Neuronal stem cell (in vitro differentiated cells): Measurements from ENCODE around the gene BLOC1S6.

Experiments used
- DNase-seq: peaks from one replicate; pipeline ENCODE4 v3.0.0-alpha.2; 2013; ENCODE audit warnings: low spot score
- H2AFZ ChIP-seq: one replicate; pipeline ENCODE4 v1.6.1; 2013; ENCODE audit warnings: mild to moderate bottlenecking, low read length, inconsistent platforms
- H2AK5ac ChIP-seq: 2 replicates; pipeline ENCODE4 v1.6.1; 2013; ENCODE audit warnings: low read depth, mild to moderate bottlenecking, inconsistent platforms, low read length, moderate library complexity, mixed read lengths
- H2BK120ac ChIP-seq: 2 replicates; pipeline ENCODE4 v1.6.1; 2013; ENCODE audit warnings: low read depth, mild to moderate bottlenecking, inconsistent platforms, low read length, moderate library complexity, mixed read lengths
- H2BK12ac ChIP-seq: one replicate; pipeline ENCODE4 v1.6.1; 2013; ENCODE audit warnings: low read length, inconsistent platforms
- H2BK15ac ChIP-seq: 2 replicates; pipeline ENCODE4 v1.6.1; 2013; ENCODE audit warnings: mild to moderate bottlenecking, low read length, inconsistent platforms, mixed read lengths
- H2BK5ac ChIP-seq: one replicate; pipeline ENCODE4 v1.6.1; 2013; ENCODE audit warnings: inconsistent platforms, mild to moderate bottlenecking, low read length, moderate library complexity
- H3K14ac ChIP-seq: one replicate; pipeline ENCODE4 v1.6.1; 2013; ENCODE audit warnings: low read length, inconsistent platforms
- H3K18ac ChIP-seq: 2 replicates; pipeline ENCODE4 v1.6.1; 2013; ENCODE audit warnings: low read length, inconsistent platforms
- H3K23ac ChIP-seq: 2 replicates; pipeline ENCODE4 v1.6.1; 2013; ENCODE audit warnings: low read depth, mild to moderate bottlenecking, mixed read lengths, low read length, inconsistent platforms; ENCODE audit not compliant: poor library complexity
- H3K27ac ChIP-seq: replicated peaks from 3 replicates; pipeline ENCODE4 v1.5.1; 2013; ENCODE audit warnings: low read length, inconsistent platforms
- H3K27me3 ChIP-seq, 3 experiments: 2 replicates each; pipeline ENCODE4 v1.6.1; 2013; ENCODE audit warnings: low read length in 3 of 3, mild to moderate bottlenecking in 2 of 3, inconsistent platforms in 1 of 3, low read depth in 1 of 3, mixed read lengths in 1 of 3, moderate library complexity in 1 of 3; ENCODE audit not compliant: control insufficient read depth in 3 of 3, insufficient read depth in 3 of 3
- H3K36me3 ChIP-seq, 2 donors: replicated peaks in 1 of 2; 2 replicates each; pipeline ENCODE4 v1.6.1; 2013; ENCODE audit warnings: low read length in 2 of 2; ENCODE audit not compliant: control insufficient read depth in 2 of 2, insufficient read depth in 2 of 2
- H3K4ac ChIP-seq: 2 replicates; pipeline ENCODE4 v1.6.1; 2013; ENCODE audit warnings: inconsistent platforms, mild to moderate bottlenecking, low read length, moderate library complexity
- H3K4me1 ChIP-seq, 2 donors: 1 replicate in 1 of 2; 2 replicates in 1 of 2; pipeline ENCODE4 v1.6.1; 2013; ENCODE audit warnings: low read length in 2 of 2, low read depth in 1 of 2; ENCODE audit not compliant: control insufficient read depth in 2 of 2, insufficient read depth in 1 of 2
- H3K4me2 ChIP-seq: one replicate; pipeline ENCODE4 v1.6.1; 2013; ENCODE audit warnings: mild to moderate bottlenecking, low read length, inconsistent platforms; ENCODE audit not compliant: insufficient read depth, poor library complexity, severe bottlenecking
- H3K4me3 ChIP-seq, 2 donors: 2 replicates each; pipeline ENCODE4 v1.5.1; 2013; ENCODE audit warnings: low read length in 2 of 2, mild to moderate bottlenecking in 2 of 2, inconsistent platforms in 1 of 2, moderate library complexity in 1 of 2
- H3K79me1 ChIP-seq: one replicate; pipeline ENCODE4 v1.6.1; 2013; ENCODE audit warnings: low read depth, mild to moderate bottlenecking, inconsistent platforms, low read length, moderate library complexity
- H3K9ac ChIP-seq: one replicate; pipeline ENCODE4 v1.6.1; 2013; ENCODE audit warnings: mild to moderate bottlenecking, low read depth, low read length, inconsistent platforms; ENCODE audit not compliant: poor library complexity
- H3K9me3 ChIP-seq, 2 donors: replicated peaks in 1 of 2; 2 replicates each; pipeline versions ENCODE3 to v1.6.1; 2013; ENCODE audit warnings: low read length in 2 of 2, mild to moderate bottlenecking in 2 of 2, inconsistent platforms in 1 of 2, low read depth in 1 of 2, mixed read lengths in 1 of 2, moderate library complexity in 1 of 2; ENCODE audit not compliant: control insufficient read depth in 2 of 2, insufficient read depth in 1 of 2
- H4K8ac ChIP-seq: one replicate; pipeline ENCODE4 v1.6.1; 2013; ENCODE audit warnings: low read depth, mild to moderate bottlenecking, inconsistent platforms, low read length, moderate library complexity
- H4K91ac ChIP-seq: one replicate; pipeline ENCODE4 v1.6.1; 2013; ENCODE audit warnings: low read length, low read depth, mild to moderate bottlenecking, inconsistent platforms; ENCODE audit not compliant: poor library complexity
- WGBS, 2 donors: extraction: QIAGEN DNeasy Blood & Tissue Kit; methylation state at CpG; one replicate each; pipeline ENCODE4 v1.1.7; 2013; ENCODE audit warnings: missing lambda C conversion rate in 2 of 2, mixed read lengths in 1 of 2; ENCODE audit not compliant: insufficient read length in 2 of 2, insufficient replicate concordance in 1 of 2; ENCODE audit errors: extremely low coverage in 2 of 2; 5-methylcytosine and 5-hydroxymethylcytosine counted together

BLOC1S6 gene

GRCh38 chr15:45640616-45641015 lies 53.4 kb downstream of the BLOC1S6 start:
- no peaks in the 10 kb centered on the region for H3K79me1 ChIP-seq
- H4K8ac ChIP-seq: no peak overlapping the region
- no peak overlapping the region for H3K4me3 ChIP-seq
- H2AK5ac ChIP-seq: no peak overlapping the region
- no peak overlapping the region for H3K27ac ChIP-seq
- no peak overlapping the region for H2BK120ac ChIP-seq
- no peaks in the 10 kb centered on the region for H3K9me3 ChIP-seq
- H3K9ac ChIP-seq: no peak overlapping the region
- H3K23ac ChIP-seq: no peak overlapping the region
- no peak overlapping the region for H2BK5ac ChIP-seq
- H2BK12ac ChIP-seq: no peak overlapping the region
- no peaks in the 10 kb centered on the region for H3K36me3 ChIP-seq
- peaks cover 0 to 19% (median 2%) of the 10 kb centered on the region in 3 experiments for H3K27me3 ChIP-seq
- no peak for DNase-seq
- no peak overlapping the region for H3K4ac ChIP-seq
- no peak overlapping the region for H4K91ac ChIP-seq
- no peak overlapping the region for H3K4me2 ChIP-seq
- H3K4me1 ChIP-seq: peaks cover 0 to 2% of the 10 kb centered on the region in 2 donors
- H3K14ac ChIP-seq: no peak overlapping the region
- H2AFZ ChIP-seq: no peak overlapping the region
- no peak overlapping the region for H2BK15ac ChIP-seq
- no peak overlapping the region for H3K18ac ChIP-seq
- no CpG with 5 or more reads among the region's 2 CpGs for WGBS, 2 donors

GRCh38 chr15:45641374-45641781 lies 54.2 kb downstream of the BLOC1S6 start:
- Histone ChIP-seq H3K4me2 (no peak overlapping the region), H3K36me3 (no peaks in the 10 kb centered on the region), H3K9me3 (no peaks in the 10 kb centered on the region), H3K27me3 (peaks cover 0 to 14% (median 0%) of the 10 kb centered on the region in 3 experiments), H3K9ac (no peak overlapping the region), H3K27ac (no peak overlapping the region), H3K14ac (no peak overlapping the region), H4K8ac (no peak overlapping the region), H2BK12ac (no peak overlapping the region), H3K18ac (no peak overlapping the region), H2BK5ac (no peak overlapping the region), H3K79me1 (no peaks in the 10 kb centered on the region), H3K4me3 (no peak overlapping the region), H2BK120ac (no peak overlapping the region), H3K4ac (no peak overlapping the region), H2AFZ (no peak overlapping the region), H4K91ac (no peak overlapping the region), H2AK5ac (no peak overlapping the region), H2BK15ac (no peak overlapping the region), H3K23ac (no peak overlapping the region), H3K4me1 (peaks cover 0 to 2% of the 10 kb centered on the region in 2 donors)
- DNase-seq: no peak
- no CpG with 5 or more reads among the region's 1 CpG for WGBS, 2 donors

GRCh38 chr15:45641999-45642932 lies 55.1 kb downstream of the BLOC1S6 start:
- DNase-seq: no peak
- H2AFZ ChIP-seq: no peak overlapping the region
- no peak overlapping the region for H2BK5ac ChIP-seq
- no peak overlapping the region for H2BK15ac ChIP-seq
- H3K4me2 ChIP-seq: no peak overlapping the region
- H3K36me3 ChIP-seq: no peaks in the 10 kb centered on the region
- H2BK12ac ChIP-seq: no peak overlapping the region
- H3K14ac ChIP-seq: no peak overlapping the region
- H4K91ac ChIP-seq: no peak overlapping the region
- 100% methylated on average over 1 of the region's 7 CpGs; no CpG with 5 or more reads in 1 of the 2 donors for WGBS, 2 donors
- H2AK5ac ChIP-seq: no peak overlapping the region
- no peak overlapping the region for H4K8ac ChIP-seq
- H3K4ac ChIP-seq: no peak overlapping the region
- no peaks in the 10 kb centered on the region for H3K79me1 ChIP-seq
- no peak overlapping the region for H2BK120ac ChIP-seq
- H3K23ac ChIP-seq: no peak overlapping the region
- no peak overlapping the region for H3K4me3 ChIP-seq
- no peak overlapping the region for H3K18ac ChIP-seq
- H3K27me3 ChIP-seq: peaks cover 0 to 14% (median 0%) of the 10 kb centered on the region in 3 experiments
- no peaks in the 10 kb centered on the region for H3K9me3 ChIP-seq
- peaks cover 0 to 2% of the 10 kb centered on the region in 2 donors for H3K4me1 ChIP-seq
- H3K9ac ChIP-seq: no peak overlapping the region
- no peak overlapping the region for H3K27ac ChIP-seq

- Histone ChIP-seq H3K9ac (no peak overlapping the region), H3K23ac (no peak overlapping the region), H3K36me3 (no peaks in the 10 kb centered on the region), H3K4me1 (peaks cover 0 to 2% of the 10 kb centered on the region in 2 donors), H2BK120ac (no peak overlapping the region), H2AFZ (no peak overlapping the region), H3K27ac (no peak overlapping the region), H2BK5ac (no peak overlapping the region), H3K9me3 (no peaks in the 10 kb centered on the region), H2BK12ac (no peak overlapping the region), H3K4me3 (no peak overlapping the region), H3K27me3 (peaks cover 0 to 8% (median 0%) of the 10 kb centered on the region in 3 experiments), H2AK5ac (no peak overlapping the region), H4K8ac (no peak overlapping the region), H2BK15ac (no peak overlapping the region), H3K79me1 (no peaks in the 10 kb centered on the region), H4K91ac (no peak overlapping the region), H3K4me2 (no peak overlapping the region), H3K14ac (no peak overlapping the region), H3K4ac (no peak overlapping the region), H3K18ac (no peak overlapping the region)
- no CpG with 5 or more reads among the region's 2 CpGs for WGBS, 2 donors
- DNase-seq: no peak
These were observed 57.3 kb downstream of the BLOC1S6 start for GRCh38 chr15:45644437-45644836.
